T-helper 2 cell treated with Interferon-gamma antibody and Interleukin-4, amounts not matched to agents 100 ng/mL and 5 ng/mL, for 36 hours (primary cell): ENCODE measurements around the gene CROCC2. TPM values are rescaled to one million over a fixed set of nuclear protein-coding genes. Genes with fewer than 3 reads are reported as not detected.

Experiments
- intact Hi-C: fragments of 100-400 bp; cut with micrococcal nuclease; formaldehyde crosslinking; loops from one replicate; pipeline ENCODE4 v1.15.1; 2023
- total RNA-seq: library from RNA; stranded (reverse); gene quantifications from 2 replicates; pipeline ENCODE4 v1.2.3, GENCODE V29; 2022

CROCC2 gene
- total RNA-seq, 1 donor from 2014 or later: not detected

DNA sequence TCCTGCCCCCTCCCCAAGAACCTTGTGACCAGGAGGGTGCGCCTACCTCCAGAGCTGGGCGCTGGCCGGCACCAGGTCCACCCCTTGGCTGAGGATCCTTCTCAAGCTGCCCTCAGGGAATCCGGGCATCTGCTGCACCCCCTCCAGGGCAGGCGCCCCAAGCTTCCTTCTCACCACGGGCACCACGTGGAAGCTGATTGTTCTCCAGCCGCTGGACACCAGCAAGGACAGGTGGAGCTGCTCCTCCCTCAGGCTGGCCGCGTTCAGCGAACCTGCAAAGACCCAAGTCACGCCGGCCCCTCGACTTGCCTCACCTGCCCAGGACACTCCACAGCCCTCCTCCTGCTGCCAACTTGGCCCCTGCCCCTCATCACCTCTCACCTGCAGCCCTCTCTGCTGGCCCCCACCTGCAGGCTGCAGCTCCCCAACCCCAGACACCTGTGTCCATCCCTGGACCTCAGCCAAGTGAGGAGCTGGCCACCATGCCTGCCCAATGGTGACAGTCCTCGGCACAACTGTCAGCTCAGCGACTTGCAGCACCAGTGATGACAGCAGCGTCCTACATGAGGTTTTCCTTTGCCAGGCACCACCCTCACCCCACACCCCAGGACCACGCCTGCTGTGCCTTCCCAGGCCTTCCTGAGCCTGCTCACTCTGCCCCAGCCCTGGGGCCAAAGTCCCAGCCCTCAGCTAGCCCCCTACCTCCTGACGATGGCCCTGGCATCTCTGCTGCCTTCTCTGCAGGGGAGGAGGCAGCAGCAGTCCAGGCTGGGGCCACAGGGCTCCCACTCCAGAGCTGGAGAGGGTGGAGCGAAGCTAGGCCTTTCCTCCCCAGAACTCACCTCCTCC is 14.4 kb upstream of the CROCC2 start:
- intact Hi-C loops: no loop called here

DNA sequence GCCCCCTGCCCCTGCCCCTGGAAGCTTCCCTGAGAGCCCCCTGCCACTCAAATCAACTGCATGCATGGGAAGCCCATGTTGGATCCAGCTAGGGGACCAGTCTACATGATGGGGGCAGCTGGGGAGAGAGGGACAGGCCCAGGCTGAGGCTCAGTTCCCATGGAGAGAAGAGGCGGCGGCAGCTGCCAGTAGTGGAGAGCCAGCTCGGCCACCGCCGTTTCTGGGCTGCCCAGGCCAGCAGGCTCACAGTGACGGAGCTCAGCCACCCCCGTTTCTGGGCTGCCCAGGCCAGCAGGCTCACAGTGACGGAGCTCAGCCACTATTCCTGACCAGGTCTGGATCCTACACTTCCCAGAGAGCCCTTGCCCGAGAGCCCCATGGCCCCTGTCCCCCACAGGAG is 13.8 kb upstream of the CROCC2 start:
- intact Hi-C loops: no loop called here

DNA sequence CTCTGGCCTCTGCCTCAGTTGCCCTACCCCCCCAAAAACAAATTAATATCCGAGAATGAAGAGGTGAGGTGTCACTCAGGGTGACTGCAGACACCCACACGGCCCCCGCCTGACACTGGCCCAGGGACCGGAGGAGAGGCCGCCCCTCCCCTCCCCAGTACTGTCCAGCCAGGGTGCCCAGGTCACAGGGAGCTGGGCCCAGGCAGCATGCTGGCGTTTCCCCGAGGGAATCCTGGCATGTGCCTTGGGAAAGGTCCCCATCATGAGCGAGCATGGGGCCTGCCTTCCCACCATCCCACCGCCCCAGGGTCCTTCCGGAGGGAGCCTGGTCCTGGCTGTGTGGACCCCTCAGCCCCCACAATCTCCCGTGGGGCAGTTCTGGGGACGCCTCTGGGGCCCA is 13.2 kb upstream of the CROCC2 start:
- intact Hi-C loops: no loop called here

DNA sequence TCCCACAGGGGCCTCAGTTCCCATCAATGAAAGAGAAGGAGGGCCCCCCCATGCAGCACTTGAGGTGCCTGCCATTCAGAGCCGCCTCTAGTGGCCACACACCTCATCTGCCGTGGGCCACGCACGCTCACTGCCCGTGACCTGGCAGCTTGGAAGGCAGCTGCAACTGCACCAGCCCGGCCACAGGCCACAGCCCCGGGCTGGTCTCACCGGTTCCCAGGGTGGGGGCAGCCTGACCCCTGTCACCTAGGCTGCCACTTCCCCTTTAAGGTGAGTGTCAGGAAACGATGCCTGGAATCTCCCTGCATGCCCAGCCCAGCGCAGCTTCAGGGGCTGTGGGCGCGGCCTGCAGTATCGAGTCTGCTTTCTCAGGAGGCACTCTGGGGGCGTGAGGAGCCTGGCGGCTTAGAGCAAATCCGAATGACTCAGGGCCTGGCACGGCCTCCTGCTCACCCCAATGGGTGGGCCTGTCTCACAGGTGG is 12.7 kb upstream of the CROCC2 start:
- intact Hi-C loops: no loop called here

DNA sequence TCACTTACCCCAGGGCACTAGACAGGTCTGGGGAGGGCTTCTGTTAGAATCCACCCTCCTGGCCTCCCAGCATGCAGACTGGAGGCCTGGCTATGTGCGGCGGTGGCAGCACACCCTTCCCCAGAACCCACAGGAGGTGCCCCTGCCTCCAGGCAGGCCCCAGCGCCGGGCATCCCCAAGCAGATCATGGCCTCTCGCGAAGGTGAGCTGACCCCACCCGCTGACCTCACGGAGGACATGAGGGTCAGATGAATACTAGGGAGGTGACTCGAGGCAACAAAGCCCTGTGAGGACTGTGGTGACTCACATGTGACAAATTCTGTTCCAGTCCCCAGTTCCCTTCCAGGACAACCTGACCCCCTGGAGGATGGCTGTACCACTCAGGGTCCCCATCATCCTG is 12.1 kb upstream of the CROCC2 start:
- intact Hi-C loops: no loop called here

DNA sequence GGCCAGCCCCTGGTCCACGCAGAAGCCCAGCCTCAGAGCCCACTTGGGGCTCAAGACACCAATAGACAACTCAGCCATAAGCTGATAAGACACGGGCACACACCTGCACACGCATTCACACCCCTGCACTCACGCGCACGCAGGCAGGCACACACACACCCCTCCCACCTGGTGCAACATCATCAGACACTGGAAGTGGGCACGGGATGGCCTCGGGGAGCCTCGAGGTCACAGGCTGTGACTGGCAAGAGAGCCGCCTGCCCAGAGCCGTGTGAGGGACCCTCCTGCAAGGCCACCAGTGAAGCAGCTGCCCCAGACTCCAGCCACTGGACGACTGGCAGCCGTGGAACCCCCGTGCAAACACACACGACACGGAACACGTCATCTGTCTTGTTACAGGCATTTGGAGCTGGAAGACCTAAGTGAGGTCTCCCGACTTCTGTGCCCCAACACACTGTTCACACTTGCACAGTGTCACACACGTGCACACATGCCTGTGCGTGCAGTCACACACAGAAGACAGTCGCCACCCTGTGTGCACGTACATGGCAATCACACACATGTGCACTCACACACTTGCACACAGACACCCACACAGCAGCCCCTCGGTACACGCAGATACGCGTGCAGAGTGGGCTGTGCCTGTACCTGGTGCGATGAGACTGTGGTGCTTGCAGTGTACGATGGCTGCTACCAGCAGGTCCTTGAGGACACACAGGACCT is 11.1 kb upstream of the CROCC2 start:
- intact Hi-C loops: no loop called here

DNA sequence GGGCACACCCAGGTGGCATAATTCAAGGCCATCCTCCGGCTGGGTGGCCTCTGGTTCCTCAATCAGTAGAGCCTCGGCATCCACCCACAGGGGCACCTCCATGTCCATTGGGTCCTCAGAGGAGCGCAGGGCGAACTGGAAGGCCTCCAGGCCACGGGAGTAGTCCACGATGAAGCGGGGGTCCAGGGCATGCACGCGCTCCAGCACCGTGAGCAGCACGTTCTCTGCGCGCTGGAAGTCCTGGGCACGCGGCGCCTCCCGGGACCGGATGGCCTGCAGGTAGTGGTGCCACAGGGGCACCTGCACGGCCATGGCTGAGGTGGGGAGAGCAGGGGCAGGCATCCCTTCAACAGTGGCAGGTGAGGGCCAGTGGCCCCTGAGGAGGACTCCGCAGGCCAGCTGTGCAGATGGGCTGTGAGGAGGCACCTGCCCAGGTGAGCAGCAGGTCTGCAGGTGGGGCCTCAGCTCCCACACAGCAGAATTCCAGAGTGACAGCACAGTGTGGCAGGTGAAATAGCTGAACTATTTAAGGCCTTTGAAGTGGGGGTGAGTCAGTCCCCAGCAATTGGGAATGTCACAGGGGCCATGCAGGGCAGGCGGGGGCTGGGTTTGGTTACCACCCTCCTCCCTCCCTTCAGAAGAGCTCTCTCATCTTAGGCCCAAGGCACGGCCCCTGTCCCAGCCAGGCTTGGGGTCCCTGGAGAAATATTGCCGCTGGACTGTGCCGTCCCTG is 10.3 kb upstream of the CROCC2 start, which contains the start of gene MAB21L4:
TSS of gene MAB21L4 (minus strand) at position 501 of the 733 bp plus-strand sequence. CDS start at position 342, 159 bp downstream.
- intact Hi-C loops: no loop called here

DNA sequence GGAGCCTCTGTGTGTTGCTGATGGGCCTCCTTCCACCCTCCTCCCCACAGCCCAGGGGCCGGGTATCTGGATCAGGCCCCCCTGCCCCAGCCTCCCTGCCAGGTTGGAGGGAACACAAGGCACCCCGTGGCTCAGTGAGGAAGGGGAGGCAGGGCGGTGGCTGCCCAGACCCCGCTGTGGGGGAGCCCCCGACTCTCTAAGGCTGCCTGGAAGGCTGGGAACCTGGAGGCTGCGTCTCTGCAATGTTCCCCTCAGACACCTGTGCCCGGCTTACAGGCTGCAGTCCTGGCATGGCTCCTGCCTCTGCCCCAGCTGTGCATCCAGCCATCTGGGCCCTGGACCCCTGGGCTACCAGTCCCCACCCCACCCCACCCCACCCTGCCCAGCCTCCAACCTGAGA is 9.7 kb upstream of the CROCC2 start:
- intact Hi-C loops: no loop called here

DNA sequence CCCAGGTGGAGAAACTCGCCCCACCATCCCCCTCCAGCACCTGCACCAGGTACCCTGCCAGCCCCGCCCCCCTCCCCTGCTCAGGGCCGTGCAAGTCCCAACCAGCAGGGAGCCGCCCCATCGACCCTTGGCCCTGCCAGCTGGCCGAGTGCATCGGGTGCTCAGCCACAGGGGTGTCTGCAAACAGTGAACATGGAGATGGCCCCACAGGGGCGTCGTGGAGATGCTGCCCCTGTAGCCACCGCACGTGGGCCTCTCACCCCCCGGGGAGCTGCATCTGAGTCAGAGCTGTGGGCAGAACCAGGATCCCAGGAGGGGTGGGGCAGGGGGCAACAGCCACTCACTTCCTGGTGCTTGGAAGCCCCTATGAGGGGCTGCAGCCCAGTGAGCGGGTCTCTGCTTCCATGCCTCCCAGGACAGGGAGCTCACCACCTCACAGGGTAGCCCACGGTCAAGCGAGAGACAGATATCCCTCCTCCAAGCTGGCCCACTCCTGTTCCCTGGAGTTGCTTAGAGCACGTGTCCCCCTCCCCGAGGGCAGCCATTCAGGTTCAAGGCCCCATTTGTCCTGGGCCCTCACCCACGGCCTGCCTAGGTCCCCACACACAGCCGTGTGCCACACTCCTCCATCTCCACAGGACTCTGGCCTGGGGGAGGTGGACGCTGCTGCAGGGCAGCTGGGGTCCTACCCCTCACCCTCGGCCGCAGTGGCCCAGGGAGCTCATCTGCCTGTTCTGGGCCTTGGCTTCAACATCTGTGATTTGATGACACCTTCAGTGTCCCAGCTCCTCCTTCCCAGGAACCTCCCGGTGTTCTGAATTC is 9.1 kb upstream of the CROCC2 start:
- intact Hi-C loops: no loop called here

DNA sequence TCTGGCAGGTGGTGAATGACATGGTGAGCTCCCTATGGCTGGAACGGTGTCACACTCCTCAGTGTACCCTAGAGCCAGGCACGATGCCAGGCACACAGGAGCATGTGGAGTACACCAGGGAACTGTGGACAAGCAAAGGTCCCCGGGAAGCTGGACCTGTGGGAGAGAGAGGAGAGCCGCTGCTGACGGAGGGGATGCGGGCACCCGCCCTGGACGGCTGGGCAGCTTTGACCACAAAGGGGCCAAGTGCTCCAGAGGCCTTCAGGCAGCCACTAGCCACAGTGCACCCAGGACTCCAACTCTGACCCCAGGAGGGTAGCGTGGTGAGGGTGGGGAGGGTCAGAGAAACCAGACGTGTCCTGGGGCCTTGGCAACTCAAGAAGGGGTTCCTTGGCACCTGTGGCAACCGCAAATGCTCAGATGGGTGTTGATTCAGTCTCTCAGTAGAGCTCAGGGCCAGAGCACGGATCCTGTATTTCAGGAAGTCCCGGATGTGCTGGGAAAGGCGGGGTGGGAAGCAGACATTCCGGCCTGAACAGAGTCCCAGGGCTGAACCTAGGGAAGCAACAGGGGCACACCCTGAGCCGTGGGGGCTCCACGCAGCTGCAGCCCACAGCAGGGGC is 7.9 kb upstream of the CROCC2 start:
- intact Hi-C loops: no loop called here

DNA sequence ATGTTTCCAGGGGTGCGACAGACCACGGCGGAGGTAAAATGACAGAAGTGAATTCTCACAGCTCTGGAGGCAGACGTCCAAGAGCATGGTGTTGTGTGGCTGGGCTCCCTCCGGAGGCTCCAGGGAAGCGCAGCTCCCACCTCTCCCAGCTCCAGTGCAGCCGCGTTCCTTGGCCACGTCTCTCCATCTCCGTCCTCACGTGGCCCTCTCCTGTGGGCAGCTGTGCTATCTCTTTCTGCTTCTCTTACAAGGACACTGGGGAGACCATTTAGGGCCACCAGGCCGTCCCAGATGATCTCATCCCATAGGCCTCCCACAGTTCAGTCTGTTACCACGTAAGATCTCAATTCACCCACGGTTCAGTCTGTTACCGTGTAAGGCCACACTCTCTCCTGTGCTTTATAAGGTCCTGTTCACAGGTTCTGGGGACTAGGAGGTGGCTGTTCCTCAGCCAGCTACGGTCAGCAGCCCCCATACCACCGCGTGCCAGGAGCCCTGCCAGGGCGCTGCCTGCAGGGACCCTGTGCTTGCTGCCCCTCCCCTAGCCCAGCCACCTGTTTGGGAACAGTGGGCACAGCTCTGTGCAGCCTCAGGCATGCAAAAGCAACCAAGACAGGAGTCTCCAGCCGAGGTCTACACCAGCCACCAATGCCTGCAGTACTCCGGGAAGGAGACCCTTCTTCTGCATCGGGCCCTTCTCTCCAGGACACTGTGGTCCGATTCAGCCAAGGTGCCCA is 7.2 kb upstream of the CROCC2 start:
- intact Hi-C loops: no loop called here

DNA sequence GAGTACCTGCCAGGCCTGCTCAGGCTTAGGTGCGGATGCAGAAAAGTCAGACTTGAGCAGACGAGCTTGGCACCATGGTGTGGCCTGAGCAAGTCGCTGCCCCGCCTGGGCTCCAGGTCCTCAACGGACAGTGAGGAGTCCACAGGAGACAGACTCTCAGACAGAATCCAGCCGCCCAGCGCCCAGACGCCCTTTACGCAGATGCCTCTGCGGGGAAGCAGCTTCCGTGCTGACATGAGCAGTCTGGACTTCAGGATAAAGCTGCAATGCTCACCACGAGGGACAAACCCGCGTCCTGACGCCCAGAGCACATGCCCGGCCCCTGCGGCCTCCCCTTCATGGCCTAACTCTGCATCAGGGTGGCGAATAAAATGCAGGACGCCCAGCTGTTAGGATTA is 6.7 kb upstream of the CROCC2 start:
- intact Hi-C loops: no loop called here

DNA sequence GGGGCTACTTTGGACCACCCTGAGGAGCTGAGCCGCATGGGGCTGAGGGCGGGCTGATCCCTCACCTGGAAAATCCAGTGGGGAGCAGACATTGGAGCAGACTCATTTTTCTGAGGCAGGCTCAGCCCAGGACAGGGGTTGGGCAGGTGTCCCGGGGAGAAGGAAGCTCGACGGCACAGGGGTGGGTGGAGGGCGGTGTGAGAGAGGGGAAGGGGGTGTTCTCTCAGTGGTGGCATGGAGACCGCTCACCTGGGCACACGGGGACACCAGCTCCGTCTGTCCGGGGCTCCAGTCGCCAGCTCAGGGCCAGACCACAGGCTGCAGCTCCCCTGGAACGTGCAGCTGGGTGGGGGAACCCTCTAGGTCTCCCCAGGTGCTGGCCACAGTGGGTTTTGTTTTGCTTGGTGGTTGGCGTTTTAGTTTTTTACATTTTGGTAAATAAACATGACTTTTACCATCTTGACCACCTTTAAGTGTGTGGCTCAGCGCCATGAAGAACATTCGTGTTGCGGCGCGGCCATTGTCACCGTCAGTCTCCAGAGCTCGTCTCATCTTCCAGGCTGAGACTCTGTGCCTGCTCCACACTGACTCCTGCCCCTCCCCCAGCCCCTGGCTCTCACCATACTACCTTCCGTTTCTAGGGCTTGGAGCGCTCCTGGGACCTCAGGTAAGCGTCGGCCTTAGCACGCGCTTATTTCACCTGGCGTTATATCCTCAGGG is 5.8 kb upstream of the CROCC2 start:
- intact Hi-C loops: no loop called here

DNA sequence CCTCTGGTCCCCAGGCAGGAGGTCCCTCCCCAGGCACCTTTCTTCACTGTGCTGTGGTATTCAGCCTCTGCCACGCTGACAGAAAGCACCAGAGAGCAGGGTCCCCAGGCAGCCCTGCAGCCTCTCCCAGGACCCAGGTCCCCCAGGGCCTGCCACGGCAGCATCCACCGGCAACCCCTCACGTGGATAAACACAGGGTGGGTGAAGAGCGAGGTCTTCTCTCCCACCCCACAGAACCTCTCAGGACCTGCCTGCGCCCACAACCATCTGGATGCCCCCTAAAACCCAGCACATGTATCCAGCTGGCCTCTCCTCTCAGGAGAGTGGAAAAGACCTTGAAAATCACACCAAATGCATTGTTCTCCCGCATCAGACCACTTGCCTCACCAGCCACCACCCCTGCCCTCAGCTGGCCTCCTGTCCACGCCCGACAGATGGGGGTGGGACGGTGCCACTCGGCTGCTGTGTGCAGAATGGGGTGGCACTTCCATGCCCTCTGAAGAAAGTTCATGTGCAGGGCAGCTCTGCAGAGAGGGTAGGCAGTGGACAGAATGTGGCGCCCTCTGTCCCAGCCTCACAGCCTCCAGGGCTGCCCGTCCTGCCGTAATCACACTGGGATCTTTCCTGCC is 4.0 kb upstream of the CROCC2 start:
- intact Hi-C loops: no loop called here

DNA sequence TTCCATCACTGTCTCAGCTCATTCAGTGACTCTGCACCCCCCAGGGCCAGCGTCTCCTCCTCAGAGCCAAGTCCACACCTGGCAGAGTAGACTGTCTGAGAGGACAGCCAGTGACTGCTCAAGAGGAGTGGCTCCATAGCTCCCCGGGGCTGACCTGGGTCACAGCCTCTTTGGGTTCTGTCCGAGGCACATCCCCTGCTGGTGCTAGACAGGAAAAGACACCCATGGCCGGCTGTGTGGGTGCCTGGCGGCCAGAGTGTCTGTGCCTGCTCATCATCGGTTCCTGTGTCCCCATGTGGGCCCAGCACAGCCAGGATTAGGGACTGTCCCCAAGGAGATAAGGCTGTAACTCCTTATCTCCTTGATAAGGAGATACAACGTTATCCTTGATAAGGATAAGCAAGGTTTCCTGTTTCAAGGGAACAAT is 3.5 kb upstream of the CROCC2 start:
- intact Hi-C loops: no loop called here

DNA sequence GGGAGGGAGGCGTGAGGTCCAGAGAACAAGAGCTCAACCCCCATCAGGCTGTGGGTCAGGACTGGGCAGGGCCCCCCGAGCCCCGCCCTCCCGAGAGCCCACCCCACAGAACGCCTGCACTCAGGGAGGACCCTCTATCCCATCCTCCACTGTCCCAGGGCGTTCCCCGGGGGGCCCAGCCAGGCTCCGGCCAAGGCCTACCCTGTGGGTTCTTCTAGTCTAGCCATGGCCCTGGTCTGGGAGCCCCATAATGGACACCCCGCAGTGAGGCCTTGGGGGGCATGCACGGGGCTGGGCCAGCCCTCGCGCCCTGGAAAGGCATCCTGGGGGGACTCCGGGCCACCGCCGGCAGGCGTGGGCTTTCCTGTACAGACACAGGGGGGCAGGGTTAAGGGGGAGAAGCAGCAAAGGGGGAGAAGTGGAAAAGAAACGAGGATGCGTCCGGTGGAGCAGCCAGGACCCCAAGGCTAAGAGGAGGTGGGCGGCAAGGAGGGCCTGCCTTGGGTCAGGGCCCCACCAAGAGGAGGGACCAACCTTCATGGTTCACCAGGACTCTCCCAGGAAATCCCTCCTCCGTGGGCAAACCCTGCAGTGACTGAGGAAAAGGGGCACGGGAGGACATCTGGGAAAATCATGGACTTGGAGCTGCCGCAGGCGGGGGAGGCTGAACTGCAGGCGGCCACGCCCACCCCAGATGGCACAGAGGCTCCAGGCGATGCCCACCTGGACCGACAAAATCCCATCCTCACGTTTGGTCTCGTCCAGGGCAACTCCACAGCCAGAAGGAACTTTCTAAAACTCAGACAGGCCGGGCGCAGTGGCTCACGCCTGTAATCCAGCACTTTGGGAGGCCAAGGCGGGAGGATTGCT is 2.7 kb upstream of the CROCC2 start:
- intact Hi-C loops: no loop called here
